Stomach (tissue), 4 donors: ENCODE results near the gene BLID.
A peak's percentile ranks its signal among the peaks of the same experiment; 100 is the strongest.

Experiments
- EP300 ChIP-seq: sonication (generic); formaldehyde crosslinking; IDR thresholded peaks from one replicate; pipeline ENCODE4 v1.6.1; 2017; ENCODE audit warnings: antibody characterized with exemption
- POLR2A ChIP-seq, 4 donors: fragments of 450-650 bp; IDR thresholded peaks; one replicate each; pipeline ENCODE4 v1.6.1; 2016; ENCODE audit warnings: antibody characterized with exemption in 4 of 4, control low read depth in 2 of 4, mild to moderate bottlenecking in 1 of 4, moderate library complexity in 1 of 4
- POLR2AphosphoS5 ChIP-seq, 3 donors: sonication (generic); formaldehyde crosslinking; IDR thresholded peaks; one replicate each; pipeline ENCODE4 v1.6.1; 2016; ENCODE audit warnings: antibody characterized with exemption in 3 of 3
- TF ChIP-seq, protein P1 (sequence below), 7 experiments: fragments of 450-650 bp in 4 of 7; fragments of 200-600 bp in 3 of 7; sonication (generic) in 3 of 7; IDR thresholded peaks; one replicate each; pipeline ENCODE4 v1.5.1; 2016 to 2019; ENCODE audit warnings: antibody characterized with exemption in 7 of 7, control low read depth in 2 of 7, mild to moderate bottlenecking in 1 of 7

DNA sequence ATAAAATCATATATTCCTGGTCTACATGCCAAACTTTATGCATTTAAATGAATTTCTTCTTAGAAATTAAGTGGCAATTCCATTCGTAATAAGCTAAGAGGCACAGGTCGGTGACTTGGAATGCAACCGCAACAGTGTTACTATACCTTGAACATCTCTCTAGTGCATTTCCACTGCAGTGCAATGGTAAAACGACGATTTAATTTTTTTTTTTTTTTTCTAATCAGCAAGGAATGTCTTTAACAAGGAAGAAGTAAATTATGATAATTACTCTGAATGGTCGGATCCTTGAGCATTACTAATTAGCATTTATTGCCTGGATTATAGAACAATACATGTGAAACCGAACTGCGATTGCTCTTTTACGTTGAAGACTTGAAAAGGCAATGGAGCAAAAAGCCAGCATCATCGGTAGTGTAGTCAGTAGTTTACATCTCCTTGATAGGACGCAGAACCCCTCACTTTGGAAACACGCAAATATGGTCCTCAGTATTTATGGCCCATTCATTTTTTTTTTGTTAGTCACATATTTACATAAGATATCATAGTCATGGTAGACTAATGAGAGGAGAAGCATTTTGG lies 20.2 kb downstream of the BLID start:
- TF ChIP-seq, protein P1, sequence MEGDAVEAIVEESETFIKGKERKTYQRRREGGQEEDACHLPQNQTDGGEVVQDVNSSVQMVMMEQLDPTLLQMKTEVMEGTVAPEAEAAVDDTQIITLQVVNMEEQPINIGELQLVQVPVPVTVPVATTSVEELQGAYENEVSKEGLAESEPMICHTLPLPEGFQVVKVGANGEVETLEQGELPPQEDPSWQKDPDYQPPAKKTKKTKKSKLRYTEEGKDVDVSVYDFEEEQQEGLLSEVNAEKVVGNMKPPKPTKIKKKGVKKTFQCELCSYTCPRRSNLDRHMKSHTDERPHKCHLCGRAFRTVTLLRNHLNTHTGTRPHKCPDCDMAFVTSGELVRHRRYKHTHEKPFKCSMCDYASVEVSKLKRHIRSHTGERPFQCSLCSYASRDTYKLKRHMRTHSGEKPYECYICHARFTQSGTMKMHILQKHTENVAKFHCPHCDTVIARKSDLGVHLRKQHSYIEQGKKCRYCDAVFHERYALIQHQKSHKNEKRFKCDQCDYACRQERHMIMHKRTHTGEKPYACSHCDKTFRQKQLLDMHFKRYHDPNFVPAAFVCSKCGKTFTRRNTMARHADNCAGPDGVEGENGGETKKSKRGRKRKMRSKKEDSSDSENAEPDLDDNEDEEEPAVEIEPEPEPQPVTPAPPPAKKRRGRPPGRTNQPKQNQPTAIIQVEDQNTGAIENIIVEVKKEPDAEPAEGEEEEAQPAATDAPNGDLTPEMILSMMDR (IDR thresholded peaks at IDR 0.05): no peak
- TF ChIP-seq EP300 (no peak), POLR2A (IDR thresholded peaks at IDR 0.05) (no peak), POLR2AphosphoS5 (IDR thresholded peaks at IDR 0.05) (peak in 2 of 3 donors; percentile 56 to 77)
